CD1c-positive myeloid dendritic cell (primary cell): ENCODE data around the gene MAGOH.
"Not testable (repeated sequence)": the region's sequence is repeated elsewhere in the genome, so short reads cannot be mapped to it uniquely, and the experiment has no call there.

Experiments
- DNase-seq: peaks from one replicate; pipeline ENCODE4 v3.0.0-alpha.2; 2016; ENCODE audit errors: extremely low spot score

The MAGOH gene

GRCh38 chr1:53238197-53239155 lies at the start of gene MAGOH:
TSS of gene MAGOH (minus strand) at chr1:53238518. CDS start at chr1:53238448, 70 bp downstream.
- peak; percentile 96 for DNase-seq

DNA sequence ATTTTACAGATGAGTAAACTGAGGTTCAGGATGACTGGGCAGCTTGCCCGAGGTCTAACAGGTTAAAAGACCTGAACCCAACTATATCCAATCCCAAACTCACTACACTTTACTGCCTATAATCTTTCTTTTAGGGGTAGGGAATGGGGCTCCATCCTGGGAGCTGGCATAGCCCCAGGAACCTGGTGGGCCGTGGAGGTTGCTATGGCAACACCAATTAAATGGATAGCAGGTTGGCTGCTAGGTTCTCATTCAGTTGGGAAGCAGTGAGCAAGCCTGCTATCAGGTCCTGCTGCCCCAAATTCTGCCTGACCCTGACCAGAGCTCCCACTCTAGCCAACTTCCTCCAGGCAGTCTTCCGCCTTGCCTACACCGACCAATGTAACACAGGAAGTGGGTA lies 48.6 kb upstream of the MAGOH start:
- DNase-seq = no peak

GRCh38 chr1:53285969-53286760 lies 47.8 kb upstream of the MAGOH start:
- DNase-seq = no peak

DNA sequence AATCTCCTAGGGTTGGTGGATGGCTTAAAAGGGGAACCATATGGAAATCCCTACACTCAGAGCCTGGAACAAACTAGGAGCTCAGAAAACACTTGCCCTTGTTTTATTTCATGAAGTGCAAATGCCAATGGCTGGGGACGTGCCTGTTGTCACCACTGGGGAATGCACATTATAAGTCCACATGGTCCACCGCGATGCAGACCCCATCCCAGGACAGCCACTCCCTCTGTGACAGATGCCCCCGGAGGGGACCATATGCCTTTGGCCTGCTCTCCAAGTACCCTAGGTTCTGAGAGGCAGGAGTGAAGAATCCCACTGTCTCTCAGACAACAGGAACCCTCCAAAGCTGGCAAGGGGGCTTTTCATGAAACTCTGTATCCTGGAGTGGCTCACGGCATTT lies 47.2 kb upstream of the MAGOH start:
- DNase-seq = no peak

DNA sequence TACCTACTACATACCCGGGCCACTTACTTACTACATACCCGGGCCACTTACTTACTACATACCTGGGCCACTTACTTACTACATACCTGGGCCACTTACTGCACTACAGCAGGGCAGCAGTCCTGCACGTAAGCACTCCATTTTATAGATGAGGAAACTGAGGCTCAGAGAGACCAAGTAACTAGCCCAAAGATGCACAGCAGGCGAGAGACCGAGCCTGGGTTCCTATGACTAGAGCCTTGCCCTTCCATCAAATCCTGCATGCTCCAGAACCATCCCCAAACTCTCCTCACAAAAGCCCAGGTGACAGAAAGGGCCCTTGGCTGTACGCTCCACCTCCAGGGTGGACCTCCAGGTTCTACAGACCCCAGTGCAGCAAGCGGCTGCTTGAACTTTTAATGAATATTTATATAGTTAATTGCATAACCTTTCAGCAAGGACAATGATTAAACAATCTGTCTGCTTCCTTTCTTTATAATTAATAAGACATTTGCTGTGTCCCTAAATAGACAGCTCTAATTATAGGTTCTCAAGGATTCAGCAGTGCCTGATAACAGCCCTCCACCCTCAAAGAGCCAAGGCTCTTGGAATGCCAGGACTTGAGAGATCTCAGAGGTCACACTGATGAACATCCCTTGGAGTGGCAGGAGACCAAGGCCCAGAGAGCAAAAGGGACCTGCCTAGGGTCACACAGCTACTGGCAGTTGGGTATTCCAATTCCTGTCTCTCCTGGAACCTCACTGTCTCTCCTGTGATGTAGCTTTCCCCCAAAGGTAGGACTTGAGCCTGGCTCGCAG lies 46.1 kb upstream of the MAGOH start:
- DNase-seq = no peak

GRCh38 chr1:53283156-53283555 lies 44.8 kb upstream of the MAGOH start:
- DNase-seq = not testable (repeated sequence)

DNA sequence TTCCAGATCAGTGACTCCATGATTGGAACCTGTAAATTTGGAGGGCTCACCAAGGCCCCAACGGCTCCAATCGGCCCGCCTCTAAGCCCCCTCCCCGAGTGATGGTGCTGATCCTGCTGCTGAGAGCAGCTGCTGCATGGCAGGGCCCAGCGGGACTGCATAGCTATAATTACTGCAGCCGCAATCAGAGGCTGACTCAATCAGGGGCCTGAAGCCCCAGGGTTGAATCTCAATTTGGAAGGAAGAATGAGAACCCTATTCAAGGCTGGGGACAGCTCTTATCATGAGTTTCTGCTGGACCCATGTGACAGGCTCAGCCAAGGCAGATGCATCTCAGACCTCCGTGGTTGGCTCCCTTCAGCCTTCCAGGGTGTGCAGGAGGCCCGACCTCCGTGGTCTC lies 42.8 kb upstream of the MAGOH start:
- no peak for DNase-seq

DNA sequence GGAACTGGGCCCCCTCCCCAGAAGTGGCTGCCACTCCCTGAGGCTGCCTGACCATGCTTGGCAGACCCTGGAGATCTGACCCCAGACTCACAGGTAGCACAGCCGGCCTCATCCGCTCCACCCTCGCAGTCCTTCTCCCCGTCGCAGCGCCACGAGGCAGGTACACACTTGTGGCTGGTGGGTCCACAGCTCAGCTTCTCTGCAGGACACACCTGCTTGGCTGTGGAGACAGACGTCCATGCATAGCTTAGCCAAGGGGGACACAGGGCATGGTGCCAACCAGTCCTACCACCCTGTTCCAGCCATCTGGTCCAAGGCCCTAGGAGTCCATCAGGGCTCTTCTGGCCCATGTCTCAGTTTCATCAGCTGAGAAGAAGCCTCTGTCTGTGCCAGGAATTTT lies 42.2 kb upstream of the MAGOH start:
- no peak for DNase-seq

GRCh38 chr1:53279296-53280200 lies 41.2 kb upstream of the MAGOH start:
- DNase-seq = no peak

- peak; percentile 65 for DNase-seq
Observed at GRCh38 chr1:53278298-53278725, 40.0 kb upstream of the MAGOH start.

- no peak for DNase-seq
Observed at GRCh38 chr1:53277326-53277725, 39.0 kb upstream of the MAGOH start.

- DNase-seq = no peak
Observed at GRCh38 chr1:53276902-53277281, 38.6 kb upstream of the MAGOH start.

DNA sequence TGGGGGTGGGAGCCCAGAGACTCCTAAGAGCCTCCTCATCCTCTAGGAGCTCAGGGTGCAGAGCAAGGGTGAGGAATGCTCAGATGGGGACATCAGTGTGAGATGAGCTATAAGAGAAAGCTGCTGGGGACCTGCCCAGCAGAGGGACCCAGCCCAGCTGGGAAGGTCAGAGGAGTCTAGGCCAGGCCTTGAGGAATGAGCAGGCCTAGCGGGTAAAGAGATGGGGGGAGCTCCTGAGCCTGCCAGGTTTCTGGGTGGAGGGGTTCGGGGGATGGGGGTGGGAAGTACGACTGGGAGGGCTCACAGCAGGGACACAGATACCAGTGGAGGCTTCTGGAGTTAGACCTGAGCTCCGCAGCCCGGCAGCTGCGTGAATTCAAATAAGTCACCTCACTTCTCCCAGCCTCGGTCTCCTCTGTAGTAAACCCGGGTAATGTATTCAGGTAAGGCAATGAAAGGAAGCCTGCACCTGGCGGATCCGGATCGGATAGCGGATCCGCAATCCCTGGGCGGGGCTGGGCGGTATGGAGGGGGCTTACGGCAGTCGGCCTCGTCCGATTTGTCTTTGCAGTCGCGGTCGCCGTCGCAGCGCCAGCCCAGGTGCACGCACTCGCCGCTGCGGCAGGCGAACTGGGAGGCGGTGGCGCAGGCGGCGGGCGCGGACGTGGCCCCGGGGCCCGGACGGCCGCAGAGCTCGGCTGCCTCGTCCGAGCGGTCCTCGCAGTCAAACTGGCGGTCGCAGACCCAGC lies 38.0 kb upstream of the MAGOH start:
- DNase-seq = no peak

GRCh38 chr1:53275566-53275965 lies 37.2 kb upstream of the MAGOH start:
- DNase-seq = no peak

- no peak for DNase-seq
Observed at GRCh38 chr1:53274541-53275185, 36.3 kb upstream of the MAGOH start.

DNA sequence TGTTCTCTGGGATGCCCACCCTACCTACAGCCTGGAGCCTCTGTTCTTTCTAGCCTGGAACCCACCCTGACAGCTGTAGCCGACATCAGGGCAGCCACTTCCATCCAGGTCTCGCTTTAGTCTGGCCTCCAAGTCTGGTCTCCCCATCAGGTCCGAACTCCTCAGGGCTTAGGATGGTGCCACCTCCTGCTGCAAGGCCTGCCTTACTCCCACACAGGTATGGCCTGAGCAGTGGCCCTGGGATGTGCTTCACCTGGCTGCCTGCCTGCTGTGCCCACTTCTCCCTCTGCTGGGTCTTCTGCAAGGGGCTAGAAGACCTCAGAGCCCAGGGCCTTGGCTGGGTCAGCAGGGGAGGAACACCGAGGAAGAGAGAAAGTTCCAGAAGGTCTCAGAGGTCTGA lies 35.7 kb upstream of the MAGOH start:
- DNase-seq = no peak

- no peak for DNase-seq
Observed at GRCh38 chr1:53273526-53273925, 35.2 kb upstream of the MAGOH start.

DNA sequence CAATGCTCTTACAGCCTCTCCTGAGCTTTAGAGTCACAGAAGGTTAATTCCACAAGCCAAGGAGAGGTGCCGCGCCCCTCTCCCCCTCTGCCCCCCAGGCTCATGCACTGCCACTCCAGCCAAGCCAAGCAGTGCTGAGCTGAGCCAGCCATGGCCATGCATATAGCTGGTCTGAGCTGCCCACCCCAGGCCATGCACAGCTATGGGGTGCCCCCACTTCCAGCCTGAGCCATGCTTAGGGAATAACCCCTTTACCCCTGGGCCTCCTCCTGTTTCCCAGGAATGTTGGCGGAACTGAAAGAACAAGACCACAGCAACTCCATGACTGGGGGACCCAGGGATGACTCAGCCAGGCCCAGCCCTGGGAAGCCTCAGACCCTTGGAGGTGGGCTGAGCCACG lies 34.0 kb upstream of the MAGOH start:
- no peak for DNase-seq

DNA sequence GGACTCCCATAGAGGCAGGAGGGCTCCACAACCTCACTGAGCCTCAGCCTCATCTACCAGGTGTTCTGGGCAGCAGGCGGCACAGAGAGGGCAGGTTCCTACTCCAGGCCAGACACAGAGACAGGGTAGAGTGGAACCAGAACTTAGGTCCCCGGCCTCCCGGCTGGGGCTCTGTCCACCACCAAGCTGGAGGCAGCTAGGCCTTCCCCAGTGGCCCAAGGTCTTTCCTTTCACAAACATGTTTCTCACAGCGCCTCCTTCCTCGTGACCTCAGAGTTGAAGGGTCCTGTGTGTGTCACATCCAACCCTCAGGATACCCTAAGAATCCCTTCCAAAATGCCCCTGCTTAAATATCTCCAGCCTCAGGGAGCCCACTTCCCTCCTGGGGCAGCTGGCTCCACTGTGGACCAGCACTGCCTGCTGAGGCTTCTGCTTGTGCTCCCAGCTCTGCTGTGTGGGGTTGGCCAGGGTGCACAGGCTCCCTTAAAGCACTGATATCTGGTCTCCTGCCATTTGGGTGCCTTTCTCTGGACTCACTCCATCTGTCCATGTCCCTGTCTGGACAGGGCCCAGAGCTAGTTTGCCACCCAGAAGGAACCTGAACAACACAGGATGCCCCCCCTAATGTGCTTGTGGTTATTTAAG lies 33.2 kb upstream of the MAGOH start:
- DNase-seq = no peak
